Embryonic facial prominence (tissue), 1 donor: ENCODE results near the gene PASK.

Source experiments
- DNase-seq: peaks from one replicate; pipeline ENCODE4 v3.0.0-alpha.2; 2016; ENCODE audit errors: extremely low spot score

PASK gene

DNA sequence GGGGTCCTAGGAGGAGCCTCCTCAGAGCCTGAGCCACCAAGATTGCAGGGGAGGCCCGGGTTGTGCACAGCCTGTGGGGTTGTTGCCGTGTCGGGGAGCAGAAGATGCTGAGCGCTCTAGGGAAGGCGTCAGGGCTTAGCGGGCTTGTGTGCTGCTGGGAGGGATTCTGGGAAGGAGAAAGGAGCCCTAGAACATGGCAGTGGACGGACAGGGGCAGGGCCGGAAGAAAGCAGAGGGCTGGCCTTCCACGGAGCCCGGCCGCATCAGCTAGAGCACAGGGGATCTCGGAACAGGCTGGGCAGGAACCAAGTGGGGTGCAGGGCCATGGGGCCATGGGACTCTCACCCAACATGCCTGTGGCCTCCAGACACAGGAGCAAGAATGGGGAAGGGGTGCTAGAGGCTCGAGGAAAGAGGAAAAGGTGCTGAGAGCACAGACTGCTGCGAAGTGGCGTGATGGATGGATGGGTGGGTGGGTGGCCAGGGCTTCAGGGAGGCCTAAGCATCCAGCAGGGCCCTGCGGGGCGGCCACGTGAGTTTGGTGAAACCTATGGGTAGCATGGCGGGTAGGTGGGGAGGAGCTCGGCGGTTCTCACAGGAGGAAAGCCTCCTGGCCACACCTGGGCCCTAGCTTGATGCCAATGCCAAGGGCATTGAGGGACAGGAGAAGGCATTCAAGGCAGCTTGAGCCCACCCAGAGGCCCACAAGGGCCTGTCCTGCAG, 82.9 kb downstream of the PASK start:
- DNase-seq: no peak

DNA sequence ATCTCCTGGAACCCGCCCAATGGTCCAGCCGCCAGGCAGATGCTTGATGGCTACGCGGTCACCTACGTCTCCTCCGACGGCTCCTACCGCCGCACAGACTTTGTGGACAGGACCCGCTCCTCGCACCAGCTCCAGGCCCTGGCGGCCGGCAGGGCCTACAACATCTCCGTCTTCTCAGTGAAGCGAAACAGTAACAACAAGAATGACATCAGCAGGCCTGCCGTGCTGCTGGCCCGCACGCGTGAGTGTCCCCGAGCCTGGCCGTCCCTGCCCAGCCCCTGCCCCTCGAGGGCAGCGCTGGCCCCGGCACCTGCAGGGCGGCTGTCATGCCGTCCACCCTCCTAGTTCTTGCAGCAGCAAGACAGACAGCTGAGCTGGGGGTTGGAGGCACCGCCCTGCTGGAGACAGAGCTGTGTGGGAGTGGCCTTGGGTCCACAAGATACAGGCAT, 83.9 kb downstream of the PASK start:
- no peak for DNase-seq

DNA sequence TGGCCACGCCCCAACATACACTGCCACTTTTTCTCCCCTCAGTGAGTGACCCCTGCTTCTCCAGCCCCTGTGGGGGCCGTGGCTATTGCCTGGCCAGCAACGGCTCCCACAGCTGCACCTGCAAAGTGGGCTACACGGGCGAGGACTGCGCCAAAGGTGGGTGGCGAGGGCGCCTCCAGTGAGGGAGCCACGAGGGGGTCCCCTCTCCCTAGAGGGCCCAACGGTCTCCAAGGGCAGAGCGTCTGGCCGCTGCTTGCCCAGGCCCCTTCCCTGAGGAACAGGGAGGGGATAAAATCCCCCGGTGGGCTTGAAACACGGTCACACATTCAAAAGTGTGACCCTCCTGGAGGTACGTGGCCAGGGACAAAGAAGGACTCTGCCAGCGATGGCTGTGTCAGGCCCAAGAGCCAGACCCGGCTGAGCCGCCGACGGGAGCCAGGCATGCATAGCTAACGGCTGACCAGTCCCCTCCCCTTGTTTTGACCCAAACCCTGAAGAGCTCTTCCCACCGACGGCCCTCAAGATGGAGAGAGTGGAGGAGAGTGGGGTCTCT, 84.4 kb downstream of the PASK start:
- no peak for DNase-seq

DNA sequence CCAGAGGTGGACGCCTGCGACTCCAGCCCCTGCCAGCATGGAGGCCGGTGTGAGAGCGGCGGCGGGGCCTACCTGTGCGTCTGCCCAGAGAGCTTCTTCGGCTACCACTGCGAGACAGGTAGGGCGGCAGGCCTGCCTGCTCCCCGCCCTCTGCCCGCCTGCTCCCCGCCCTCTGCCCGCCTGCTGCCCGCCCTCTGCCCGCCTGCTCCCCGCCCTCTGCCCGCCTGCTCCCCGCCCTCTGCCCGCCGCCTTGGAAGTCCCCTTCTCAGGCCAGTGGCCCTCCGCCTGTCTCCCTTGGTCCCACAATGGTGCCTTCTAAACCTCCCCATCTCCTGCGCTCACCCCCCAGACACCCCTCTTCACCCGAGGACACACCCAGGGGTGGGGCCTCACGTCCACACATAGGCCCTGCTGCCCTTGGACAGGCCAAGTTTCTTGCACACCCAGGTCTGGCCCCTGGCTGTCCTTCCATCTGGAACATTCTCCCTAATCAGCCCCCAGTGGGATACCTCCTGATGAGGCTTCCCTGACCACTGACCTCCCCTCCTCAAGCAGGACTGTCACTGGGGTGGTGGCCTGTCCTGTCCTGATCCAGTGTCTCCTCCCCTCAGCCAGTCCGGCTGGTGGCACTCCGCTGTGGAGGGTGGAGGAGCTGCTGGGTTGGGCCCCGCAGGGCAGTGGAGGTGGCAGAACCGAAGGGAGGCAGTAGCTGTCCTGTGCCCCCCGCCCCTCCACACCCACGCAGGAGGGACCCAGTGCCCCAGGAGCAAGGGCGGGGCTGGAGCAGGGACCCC, 85.1 kb downstream of the PASK start:
- DNase-seq: no peak

DNA sequence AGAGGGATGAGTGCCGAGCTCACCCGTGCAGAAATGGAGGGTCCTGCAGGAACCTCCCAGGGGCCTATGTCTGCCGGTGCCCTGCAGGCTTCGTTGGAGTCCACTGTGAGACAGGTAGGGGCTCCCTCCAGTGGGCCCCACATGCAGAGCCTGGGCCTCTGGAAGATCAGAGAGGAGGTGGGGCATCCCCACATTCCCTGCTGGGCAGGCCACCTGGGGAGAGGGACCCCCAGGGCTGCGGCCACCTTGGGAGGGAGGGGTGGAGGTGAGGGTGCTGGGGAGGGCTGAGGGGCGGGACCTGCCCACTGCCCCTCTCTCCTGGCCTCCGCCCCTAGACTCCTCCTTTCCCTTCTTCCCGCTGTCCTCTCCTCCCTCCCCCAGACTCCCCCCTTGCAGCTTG, 85.7 kb downstream of the PASK start:
- DNase-seq: no peak

DNA sequence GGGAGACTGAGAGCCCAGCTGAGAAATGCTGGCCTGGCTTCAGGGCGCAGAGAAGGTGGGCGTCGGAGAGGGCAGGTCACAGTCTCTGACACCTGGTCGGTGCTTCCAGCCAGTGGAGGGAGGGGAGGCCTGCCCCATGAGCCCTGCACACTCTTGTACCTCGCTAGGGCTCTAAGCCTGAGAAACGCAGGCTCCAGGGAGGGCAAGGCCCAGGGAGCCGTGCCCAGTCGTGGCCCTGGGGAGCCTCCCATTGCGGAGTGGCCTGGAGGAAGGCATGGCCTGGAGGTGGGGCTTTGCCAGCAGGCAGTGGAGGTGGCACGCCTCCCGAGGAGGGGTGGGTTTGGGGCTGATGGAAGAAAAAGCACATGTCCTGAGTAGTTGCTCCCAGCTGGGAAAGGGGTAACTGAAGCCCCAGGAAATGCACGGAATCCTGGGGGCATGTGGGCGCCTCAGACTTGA, 86.2 kb downstream of the PASK start:
- no peak for DNase-seq

DNA sequence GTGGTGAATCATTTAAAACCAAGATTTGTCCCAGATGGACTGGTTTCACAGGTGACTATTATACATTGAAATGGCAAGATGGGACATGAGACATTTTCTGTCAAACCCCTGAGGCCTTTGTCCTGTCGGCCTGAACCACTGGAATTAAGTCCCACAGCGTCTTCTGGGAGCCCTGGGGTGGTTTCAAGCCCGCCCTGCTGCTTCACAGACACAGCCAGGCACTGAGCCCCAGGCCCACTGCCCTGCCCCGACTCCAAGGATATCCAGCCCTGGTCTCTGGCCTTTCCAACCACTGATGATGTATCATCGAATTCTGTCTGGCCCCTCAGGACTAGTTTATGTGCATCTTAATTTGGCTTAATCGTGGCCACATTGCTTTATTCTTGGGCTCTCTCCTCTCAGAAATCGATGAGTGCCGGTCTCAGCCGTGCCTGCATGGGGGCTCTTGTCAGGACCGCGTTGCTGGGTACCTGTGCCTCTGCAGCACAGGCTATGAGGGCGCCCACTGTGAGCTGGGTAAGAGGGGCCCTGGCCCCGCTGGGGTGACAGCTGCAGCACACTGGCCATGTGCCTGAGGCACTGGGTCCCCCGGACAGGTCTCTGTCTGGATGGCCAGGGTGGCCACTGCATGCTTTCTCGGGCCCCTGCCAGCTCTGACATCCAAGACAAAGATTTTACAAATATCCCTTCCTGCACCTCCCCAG, 86.7 kb downstream of the PASK start:
- DNase-seq: no peak

DNA sequence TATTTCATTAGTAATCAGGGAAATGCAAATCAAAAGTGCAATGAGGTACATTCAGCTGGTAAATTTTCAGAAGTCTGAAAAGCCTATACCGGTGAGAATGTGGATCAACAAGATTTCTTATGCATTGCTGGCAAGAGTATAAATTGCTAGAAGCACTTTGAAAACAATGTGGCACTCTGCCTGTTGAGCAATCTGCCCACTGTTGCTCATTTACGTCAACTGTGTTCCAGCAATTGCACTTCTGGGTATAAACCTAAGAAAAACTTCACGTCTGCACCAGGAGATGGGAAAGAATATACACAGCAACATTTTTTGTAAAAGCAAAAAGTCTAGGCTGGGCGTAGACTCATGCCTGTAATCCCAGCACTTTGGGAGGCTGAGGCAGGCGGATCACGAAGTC, 88.0 kb downstream of the PASK start:
- DNase-seq: no peak
